ENCODE data around the gene STN1. TPM values are rescaled to one million over a fixed set of nuclear protein-coding genes. Genes with fewer than 3 reads are reported as not detected.
A peak's percentile ranks its signal among the peaks of the same experiment; 100 is the strongest.

The STN1 gene
- total and polyA plus RNA-seq, 3 donors from 2014 or later: 48.2 to 50.5 (median 50.1) TPM

DNA sequence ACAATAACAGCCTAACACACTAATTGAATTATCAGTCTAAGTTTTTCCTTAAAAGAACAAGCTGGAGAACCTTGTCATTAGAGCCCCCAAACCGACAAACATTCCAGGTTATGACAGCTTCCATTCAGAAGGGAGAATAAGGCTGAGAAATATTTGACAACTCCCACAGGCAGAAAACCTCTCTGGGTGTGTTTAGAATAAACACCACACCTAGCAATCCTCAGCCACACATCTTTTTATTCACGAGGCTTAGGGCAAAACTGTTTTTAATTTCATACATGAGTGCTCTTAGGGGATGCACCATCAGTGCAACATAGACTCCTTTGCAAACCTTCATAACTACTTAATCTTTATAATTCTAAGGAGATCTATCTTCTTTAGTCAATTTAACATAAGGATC, 24.2 kb downstream of the STN1 start:
- Histone ChIP-seq H3K36me3 (ENCODE audit: low read depth, missing control alignments) (no peaks in the 10 kb centered on the region), H3K27ac (peak overlapping the region in 1 of 2 donors; percentile 64), H3K9me3 (no peaks in the 10 kb centered on the region), H3K4me3 (no peak overlapping the region), H3K27me3 (no peaks in the 10 kb centered on the region), H3K4me1 (peaks cover 26% of the 10 kb centered on the region)
- WGBS, 2 donors: 42 to 57% methylated on average over 2 of the region's 2 CpGs
- intact Hi-C loops (cut with DNase I; ENCODE audit: low total_unique reads): no loop called here
- TF ChIP-seq POLR2A (IDR thresholded peaks at IDR 0.05): no peak
- TF ChIP-seq, protein P1, sequence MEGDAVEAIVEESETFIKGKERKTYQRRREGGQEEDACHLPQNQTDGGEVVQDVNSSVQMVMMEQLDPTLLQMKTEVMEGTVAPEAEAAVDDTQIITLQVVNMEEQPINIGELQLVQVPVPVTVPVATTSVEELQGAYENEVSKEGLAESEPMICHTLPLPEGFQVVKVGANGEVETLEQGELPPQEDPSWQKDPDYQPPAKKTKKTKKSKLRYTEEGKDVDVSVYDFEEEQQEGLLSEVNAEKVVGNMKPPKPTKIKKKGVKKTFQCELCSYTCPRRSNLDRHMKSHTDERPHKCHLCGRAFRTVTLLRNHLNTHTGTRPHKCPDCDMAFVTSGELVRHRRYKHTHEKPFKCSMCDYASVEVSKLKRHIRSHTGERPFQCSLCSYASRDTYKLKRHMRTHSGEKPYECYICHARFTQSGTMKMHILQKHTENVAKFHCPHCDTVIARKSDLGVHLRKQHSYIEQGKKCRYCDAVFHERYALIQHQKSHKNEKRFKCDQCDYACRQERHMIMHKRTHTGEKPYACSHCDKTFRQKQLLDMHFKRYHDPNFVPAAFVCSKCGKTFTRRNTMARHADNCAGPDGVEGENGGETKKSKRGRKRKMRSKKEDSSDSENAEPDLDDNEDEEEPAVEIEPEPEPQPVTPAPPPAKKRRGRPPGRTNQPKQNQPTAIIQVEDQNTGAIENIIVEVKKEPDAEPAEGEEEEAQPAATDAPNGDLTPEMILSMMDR (IDR thresholded peaks at IDR 0.05): no peak
- no peak for DNase-seq

DNA sequence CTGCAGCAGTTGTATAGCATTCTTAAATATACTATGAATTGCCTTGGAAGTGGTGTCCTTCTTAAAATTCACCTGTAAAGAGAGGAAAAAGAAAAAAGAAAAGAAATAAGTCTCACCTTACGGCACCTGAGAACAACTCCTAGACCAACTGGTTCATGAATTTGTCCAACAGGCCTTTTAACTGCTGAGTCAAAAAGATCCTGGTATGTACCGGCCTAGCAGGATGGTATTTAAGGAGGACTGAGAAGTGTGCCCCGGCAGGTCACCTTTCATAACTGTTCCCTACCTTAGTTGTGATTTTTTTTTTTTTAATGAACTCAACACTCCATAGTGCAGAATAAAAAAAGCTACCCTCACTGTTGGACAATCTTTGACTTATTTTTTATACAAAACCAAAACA, 25.8 kb downstream of the STN1 start:
- H3K27ac ChIP-seq: no peak overlapping the region
- DNase-seq: no peak
- WGBS, 2 donors: 90 to 93% methylated on average over 3 of the region's 3 CpGs
- intact Hi-C loops (cut with DNase I; ENCODE audit: low total_unique reads): no loop called here
- peaks cover 32% of the 10 kb centered on the region for H3K4me1 ChIP-seq
- TF ChIP-seq, protein P1 (IDR thresholded peaks at IDR 0.05): no peak
- no peak for TF ChIP-seq POLR2A (IDR thresholded peaks at IDR 0.05)
- H3K4me3 ChIP-seq: no peak overlapping the region
- H3K9me3 ChIP-seq: no peaks in the 10 kb centered on the region
- no peaks in the 10 kb centered on the region for H3K36me3 ChIP-seq (ENCODE audit: low read depth, missing control alignments)
- H3K27me3 ChIP-seq: no peaks in the 10 kb centered on the region

DNA sequence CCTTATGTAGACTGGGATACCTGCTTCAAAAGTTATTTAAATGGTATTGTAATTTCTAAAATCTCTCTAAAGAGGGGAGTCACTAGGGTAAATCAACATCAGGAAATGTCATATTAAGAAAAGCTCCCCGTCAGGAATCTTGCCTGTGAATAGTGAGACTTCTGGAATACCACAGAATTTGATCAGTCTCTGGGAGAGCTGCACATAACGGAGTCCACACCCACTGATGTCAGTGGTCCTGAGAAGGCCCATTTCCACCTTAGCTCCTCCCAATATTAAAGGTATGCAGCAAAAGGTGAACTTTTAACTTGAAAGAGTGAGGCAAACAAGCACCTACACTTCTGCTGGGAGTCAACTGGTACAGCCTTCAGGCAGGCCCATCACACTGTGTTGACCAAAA, 27.3 kb downstream of the STN1 start:
- peaks cover 27% of the 10 kb centered on the region for H3K4me1 ChIP-seq
- H3K36me3 ChIP-seq (ENCODE audit: low read depth, missing control alignments): no peaks in the 10 kb centered on the region
- intact Hi-C loops (cut with DNase I; ENCODE audit: low total_unique reads): no loop called here
- TF ChIP-seq, protein P1 (IDR thresholded peaks at IDR 0.05): no peak
- no peak for TF ChIP-seq POLR2A (IDR thresholded peaks at IDR 0.05)
- WGBS, 2 donors: 86 to 93% methylated on average over 2 of the region's 2 CpGs
- no peak overlapping the region for H3K27ac ChIP-seq
- no peaks in the 10 kb centered on the region for H3K27me3 ChIP-seq
- DNase-seq: no peak
- no peak overlapping the region for H3K4me3 ChIP-seq
- H3K9me3 ChIP-seq: no peaks in the 10 kb centered on the region

DNA sequence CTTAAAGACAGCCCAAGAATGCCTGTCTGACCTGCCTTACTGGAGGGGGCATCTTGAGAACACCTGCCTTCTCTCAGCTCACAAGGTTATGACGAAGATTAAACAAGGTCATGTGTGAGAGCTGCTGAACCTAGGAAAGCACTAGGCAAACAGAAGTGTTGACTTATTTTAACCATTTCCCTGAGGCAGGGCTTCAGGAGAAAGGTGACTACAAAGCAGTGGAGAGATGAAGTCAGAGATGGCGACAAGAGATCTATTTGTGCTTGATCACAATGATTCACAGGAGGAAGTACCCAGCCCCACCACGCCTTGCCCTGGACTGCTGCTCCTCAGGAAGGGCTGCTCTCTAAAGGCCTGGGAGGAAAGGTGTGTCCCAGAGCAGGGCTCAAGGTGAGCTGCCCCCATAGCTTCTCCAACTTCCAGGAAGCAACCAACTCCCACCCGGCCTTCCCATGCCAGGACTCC, 27.8 kb downstream of the STN1 start:
- no peaks in the 10 kb centered on the region for H3K27me3 ChIP-seq
- 81 to 91% methylated on average over 4 of the region's 4 CpGs for WGBS, 2 donors
- DNase-seq: no peak
- peaks cover 23% of the 10 kb centered on the region for H3K4me1 ChIP-seq
- no peak overlapping the region for H3K4me3 ChIP-seq
- intact Hi-C loops (cut with DNase I; ENCODE audit: low total_unique reads): no loop called here
- H3K27ac ChIP-seq: peak overlapping the region in 1 of 2 donors; percentile 21
- H3K36me3 ChIP-seq (ENCODE audit: low read depth, missing control alignments): no peaks in the 10 kb centered on the region
- no peaks in the 10 kb centered on the region for H3K9me3 ChIP-seq
- TF ChIP-seq, protein P1 (IDR thresholded peaks at IDR 0.05): no peak
- TF ChIP-seq POLR2A (IDR thresholded peaks at IDR 0.05): no peak

DNA sequence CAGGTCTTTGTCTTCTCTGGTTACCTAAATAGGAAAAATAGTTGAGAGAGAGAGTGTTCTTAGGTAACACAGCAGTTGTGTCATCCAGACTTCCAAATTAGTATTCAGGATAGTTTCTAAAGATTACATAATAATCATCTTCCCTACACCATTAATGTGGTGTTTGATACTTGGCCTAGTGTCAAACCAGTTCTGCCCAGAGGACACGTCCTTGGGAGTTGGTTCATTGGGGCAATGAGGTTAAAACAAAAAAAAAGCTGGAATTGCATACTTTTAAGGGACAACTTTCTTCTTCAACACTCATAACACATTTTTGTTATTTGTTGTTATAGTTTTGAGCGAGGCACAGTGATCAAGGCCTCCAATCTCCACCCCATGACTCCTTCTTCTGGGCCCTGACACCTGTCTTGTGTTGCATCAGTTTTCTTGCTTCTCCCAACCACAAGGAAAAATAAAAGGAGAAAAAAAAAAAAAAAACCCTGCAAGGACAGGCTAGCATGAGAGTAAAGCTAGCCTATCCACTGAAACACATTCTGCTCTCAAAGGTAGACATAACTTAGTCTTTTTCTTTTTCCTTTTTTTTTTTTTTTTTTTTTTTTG, 28.8 kb downstream of the STN1 start:
- no peaks in the 10 kb centered on the region for H3K27me3 ChIP-seq
- intact Hi-C loops (cut with DNase I; ENCODE audit: low total_unique reads): no loop called here
- no peak overlapping the region for H3K4me3 ChIP-seq
- TF ChIP-seq, protein P1 (IDR thresholded peaks at IDR 0.05): no peak
- no peaks in the 10 kb centered on the region for H3K36me3 ChIP-seq (ENCODE audit: low read depth, missing control alignments)
- 39 to 46% methylated on average over 2 of the region's 2 CpGs for WGBS, 2 donors
- H3K27ac ChIP-seq: peak overlapping the region; percentile 6 to 46
- peaks cover 16% of the 10 kb centered on the region for H3K4me1 ChIP-seq
- DNase-seq: no peak
- no peaks in the 10 kb centered on the region for H3K9me3 ChIP-seq

Data from testis (tissue), 3 donors.